Activated CD4-positive, alpha-beta T cell treated with anti-CD3 and anti-CD28 coated beads for 48 hours (primary cell): ENCODE results near the gene NPAT.
A peak's percentile ranks its signal among the peaks of the same experiment; 100 is the strongest.
"Not testable (repeated sequence)": the region's sequence is repeated elsewhere in the genome, so short reads cannot be mapped to it uniquely, and the experiment has no call there.

Experiments used
- DNase-seq: peaks from one replicate; pipeline ENCODE4 v3.0.0-alpha.2; 2020

The NPAT gene

DNA sequence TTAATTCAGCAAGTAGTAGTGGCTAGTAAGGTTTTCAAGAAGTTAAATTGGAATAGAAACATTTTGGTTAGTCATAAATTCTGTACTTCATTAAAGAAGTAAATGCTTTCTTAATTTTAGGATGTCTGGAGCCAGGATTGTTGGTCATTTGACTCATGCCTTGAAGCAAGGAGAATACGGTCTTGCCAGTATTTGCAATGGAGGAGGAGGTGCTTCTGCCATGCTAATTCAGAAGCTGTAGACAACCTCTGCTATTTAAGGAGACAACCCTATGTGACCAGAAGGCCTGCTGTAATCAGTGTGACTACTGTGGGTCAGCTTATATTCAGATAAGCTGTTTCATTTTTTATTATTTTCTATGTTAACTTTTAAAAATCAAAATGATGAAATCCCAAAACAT, 75.3 kb downstream of the NPAT start:
- no peak for DNase-seq

DNA sequence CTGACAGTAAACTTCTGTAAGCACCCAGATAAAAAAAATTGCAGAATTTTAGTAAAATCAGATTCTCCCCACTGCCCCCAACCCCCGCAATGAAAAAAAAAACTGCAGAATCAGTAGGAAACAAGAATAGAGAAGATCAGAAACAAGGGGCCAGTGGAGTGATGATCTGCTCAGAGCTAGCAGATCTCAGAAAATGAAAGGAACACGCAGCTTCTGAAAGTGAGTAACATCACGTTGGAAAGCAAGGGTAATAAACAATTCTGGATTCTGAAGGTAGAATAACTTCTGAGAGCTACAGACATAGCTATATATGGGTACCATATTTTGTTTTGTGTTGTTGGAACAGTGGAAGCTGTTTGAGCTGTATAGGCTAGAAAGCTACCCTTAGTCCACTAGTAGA, 77.8 kb downstream of the NPAT start:
- DNase-seq: no peak

DNA sequence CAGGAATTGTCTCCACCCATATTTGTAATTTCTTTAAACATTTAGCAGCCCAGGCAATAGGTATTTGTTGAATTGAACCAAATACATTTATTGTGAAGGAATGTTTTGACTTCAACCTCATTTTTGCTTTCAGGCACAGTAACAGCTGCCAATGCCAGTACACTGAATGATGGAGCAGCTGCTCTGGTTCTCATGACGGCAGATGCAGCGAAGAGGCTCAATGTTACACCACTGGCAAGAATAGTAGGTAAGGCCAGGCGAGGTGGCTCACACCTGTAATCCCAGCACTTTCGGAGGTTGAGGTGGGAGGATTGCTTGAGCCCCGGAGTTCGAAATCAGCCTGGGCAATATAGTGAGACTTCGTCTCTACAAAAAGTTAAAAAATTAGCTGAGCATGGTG, 80.1 kb downstream of the NPAT start:
- no peak for DNase-seq

DNA sequence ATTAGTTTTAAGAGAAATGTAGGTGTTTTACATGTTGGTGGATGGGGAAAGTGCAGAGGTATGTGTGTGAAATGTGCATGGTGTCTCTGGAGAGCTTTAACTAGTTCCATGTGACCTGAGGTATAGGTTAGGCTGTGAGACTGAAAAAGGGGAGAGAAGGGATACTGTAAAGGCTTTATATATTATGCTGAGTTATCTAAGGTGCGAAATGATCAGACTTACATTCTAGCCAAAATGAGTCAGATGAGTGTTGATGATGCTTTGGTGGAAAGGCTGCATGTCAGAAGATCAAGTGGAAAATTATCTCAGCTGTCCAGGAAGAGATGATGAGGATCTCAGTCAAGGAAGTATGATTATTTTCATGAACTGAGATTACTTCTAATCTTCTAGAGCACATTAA, 85.2 kb downstream of the NPAT start:
- DNase-seq: no peak

DNA sequence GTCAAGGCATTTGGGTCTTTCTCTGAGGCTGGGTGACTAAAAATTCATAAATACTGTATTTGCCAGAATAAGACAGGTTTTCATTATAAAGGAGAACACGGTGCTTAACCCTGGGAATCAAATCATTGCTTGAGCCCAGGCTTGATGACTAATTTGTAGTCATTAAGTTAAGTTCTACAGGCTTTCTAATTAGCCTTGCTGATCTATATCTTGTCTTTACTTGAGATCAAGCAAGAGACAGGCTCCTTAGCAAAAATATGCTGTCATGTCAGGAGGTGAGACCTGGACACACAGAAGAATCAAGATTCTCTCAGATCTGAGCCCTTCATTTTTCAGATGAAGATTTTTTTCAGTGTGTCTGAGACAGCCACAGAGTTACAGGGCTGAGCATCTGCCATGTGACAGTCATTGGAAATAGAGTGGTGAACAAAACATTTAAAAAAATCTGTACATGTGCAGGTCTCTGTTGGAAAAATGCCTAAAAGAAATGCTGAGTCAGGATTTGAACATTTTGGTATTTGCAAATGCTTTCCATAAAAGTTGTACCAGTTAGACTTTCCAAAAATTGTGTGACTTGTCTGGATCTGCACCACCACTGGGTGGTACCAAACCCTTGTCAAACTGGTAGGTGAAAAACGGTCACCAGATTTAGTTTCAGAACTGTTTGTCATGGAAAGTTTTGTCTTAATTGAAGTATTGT, 86.4 kb downstream of the NPAT start:
- peak; percentile 46 for DNase-seq

DNA sequence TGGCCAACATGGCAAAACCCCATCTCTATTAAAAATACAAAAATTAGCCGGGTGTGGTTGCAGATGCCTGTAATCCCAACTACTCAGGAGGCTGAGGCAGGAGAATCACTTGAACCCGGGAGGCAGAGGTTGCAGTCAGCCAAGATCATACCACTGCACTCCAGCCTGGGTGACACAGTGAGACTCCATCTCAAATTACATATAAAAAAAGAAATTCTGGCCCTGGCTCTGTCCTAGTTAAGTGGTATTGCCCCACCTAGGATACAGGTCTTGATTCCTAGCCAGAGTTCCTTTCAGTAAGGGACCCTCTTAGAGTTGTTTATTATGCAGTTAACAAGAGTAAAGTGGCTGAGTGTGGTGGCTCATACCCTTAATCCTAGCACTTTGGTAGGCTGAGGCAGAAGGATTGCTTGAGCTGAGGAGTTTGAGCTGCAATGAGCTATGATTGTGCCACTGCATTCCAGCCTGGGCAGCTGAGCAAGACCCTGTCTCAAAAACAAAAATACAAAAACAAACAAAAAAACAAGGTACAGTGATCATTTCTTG, 89.4 kb downstream of the NPAT start:
- not testable (repeated sequence) for DNase-seq

DNA sequence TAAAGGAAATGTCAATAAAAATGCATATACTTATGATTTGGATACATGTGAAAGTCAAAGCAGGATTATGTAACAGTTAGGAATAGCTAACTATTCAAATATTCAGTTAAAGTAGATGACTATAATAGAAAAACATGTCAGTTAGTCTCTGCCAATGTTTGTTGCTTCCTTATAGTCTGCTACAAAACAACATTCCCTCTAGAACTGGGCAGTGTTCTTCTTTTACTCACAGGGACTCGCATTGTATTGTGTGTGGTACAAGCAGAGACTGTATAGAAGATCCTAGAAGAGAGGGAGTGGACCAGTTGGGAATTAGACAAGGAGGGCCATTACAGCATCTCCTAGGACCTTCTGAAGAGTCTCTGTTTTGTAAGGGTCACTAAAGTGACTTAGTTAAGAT, 90.4 kb downstream of the NPAT start:
- DNase-seq: no peak

DNA sequence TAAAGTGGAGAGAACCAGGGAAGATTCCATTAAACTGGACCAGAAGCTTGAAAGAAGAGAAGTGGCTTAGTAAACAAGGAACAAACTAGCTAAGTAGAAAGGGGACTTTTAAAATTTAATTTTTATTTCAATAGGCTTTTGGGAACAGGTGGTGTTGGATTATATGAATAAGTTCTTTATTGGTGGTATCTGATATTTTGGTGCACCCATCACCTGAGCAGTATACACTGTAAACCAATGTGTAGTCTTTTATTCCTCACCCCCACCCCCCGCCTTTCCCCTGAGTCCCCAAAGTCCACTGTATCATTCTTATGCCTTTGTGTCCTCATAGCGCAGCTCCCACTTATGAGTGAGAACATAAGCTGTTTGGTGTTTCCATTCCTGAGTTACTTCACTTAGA, 93.7 kb downstream of the NPAT start:
- DNase-seq: no peak

DNA sequence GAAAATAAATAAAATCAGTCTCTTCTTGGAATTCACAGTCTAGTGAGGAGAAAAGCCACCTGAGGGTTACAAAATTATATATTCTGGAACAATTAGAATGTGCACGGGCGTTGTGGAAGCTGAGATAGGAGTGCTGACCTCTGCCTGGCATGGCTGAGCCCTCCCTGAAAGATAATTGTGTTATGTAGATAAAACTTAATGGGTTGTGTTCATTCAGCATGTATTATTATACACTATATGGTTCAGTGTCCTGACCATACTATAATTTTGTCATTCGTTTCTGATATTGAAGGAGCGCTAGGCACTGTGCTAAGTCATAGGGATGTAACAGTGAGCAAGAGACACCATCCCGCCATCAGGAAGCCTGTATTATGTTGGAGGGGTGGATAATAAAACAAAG, 97.3 kb downstream of the NPAT start:
- DNase-seq: no peak

DNA sequence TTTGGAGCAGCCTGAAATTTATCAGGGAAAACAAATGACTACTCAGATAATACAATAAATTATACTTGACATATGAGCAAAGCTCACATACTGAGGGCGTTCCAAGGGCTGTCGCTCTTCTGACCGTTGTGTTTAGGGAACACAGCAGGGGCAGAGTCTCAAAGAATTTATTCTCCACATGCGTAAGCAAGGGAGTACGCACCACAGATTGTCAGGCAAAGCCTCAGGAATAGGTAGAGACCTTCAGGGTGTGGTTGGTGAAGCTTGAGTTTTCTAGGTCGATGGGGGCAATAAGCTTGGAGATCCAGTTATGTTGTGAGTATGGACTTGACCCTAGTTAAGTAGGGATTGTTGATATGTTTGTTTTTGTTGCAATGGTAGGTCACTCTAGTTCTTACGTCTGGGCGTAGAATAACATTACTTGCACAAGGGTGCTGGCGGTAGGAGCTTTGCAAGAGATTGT, 100.2 kb downstream of the NPAT start:
- no peak for DNase-seq

DNA sequence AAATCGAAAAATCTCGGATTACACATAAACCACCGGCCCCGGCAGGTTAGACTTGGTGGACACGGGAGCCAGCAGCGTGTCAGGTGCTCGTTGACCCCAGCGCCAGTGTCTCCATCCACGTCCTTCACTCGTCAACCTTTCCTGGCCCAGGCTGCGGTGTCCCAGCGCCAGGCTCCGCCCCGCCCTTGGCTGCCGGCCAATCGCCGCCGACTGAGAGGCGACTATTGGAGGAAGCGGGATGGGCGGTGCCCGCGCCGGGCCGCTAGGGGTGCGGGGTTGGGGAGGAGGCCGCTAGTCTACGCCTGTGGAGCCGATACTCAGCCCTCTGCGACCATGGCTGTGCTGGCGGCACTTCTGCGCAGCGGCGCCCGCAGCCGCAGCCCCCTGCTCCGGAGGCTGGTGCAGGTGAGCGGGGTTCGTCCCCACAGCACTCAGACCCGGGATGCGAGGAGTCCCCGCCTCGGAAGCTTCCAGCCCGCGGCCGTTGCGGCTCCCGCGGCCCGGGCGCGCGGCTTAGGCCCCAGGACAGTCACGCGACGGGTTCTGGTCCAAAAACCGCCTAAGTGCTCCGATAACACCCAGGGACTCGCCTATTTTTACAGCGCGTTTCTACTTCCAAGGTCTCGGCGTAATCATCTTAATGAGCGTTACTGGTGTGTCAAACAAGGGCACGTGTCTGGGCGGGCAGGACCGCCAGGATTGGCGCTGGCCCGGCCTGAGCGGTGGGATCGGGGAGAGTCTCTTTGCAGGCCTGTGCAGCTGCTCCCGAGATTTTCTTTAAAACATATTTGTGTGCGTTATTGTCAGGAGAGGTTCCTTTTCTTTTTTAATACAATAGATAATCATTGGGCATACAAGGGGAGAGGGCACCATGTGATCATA, 100.9 kb downstream of the NPAT start, which contains the start of gene ACAT1:
Gene ACAT1 (plus strand): TSS at position 294 of the 882 bp plus-strand sequence. CDS start 40 bp downstream, at position 334.
- peak; percentile 99 for DNase-seq

DNA sequence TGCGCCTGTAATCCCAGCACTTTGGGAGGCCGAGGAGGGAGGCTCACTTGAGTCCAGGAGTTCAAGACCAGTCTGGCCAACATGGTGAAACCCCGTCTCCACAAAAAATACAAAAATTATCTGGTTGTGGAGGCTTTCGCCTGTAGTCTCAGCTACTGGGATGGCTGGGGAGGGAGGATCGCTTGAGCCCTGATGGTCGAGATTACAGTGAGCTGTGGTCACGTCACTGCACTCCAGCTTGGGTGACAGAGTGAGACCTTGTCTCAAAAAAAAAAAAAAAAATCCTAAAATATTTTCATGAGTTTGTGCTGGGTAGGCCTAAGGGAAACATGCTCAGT, 101.5 kb downstream of the NPAT start:
- DNase-seq: not testable (repeated sequence)

DNA sequence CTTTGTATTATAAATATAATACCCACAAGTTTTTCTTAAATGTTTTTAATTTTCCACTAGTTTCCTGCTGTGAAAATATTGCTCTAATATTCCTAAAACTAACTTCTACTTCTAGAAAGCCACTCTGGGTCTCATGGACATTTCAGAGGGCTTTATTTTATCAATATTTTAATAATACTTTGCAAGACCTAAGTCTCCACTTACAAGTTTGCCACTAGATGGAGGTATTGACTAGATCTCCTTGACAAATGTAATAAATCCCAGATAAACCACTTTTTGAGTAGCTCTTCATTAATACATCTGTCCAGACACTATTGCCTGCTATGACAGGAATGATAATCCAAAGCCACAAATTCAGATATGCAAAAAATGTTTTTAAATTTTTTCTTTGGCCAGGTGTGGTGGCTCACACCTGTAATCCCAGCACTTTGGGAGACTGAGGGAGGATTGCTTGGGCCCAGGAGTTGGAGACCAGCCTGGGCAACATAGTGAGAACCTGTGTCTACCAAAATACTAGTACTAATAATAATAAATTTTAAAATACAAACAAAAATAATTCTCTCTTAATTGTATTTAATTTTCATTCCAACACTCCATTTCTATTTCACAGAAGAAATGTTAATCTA, 104.6 kb downstream of the NPAT start:
- no peak for DNase-seq

DNA sequence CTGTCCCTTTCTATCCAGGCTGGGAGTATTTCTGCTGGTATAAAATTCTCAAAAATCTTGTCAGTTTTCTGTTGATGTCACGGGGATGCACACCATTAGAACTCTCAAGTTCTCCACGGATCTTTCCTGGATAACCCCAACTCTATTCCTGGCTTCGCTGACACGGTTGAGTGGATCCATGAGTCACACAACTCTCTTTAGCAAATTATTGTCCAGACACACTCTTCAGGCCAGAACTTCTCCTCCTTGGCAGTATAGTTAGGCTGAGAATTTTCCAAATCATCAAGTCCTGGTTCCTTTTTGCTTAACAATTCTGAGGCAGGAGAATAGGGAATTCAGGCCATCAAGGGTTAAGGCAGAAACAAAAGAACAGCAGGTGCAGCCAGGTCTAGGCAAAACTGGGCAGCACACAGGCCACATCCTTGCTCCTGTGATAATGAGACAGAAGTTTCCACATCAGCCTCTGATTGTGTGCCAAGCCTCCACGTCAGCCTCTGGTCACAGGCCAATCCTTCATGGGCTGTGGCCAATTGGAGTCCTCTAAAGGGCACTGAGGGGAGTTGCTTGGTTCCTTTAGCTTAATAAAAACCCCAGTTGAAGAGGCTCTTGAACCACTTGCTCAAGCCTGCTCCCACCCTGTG, 106.8 kb downstream of the NPAT start:
- DNase-seq: no peak

DNA sequence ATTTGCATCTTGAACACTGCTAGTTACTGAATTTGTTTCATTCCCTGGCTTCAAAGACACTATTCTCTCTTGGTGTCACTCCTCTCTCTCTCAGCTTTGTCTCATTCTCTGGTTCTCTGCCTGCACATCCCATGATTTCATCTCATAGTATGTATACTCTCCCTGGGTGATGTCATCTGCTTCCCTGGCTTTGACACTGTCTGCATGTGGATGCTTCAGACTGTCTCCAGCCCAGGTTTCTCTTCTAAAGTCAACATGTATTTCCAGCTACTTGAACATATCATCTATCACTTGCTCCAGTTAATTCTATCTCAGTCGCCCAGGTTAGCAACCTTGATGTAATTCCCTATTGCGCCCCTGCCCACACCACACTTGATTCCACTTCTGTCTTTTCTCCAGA, 110.4 kb downstream of the NPAT start:
- no peak for DNase-seq

DNA sequence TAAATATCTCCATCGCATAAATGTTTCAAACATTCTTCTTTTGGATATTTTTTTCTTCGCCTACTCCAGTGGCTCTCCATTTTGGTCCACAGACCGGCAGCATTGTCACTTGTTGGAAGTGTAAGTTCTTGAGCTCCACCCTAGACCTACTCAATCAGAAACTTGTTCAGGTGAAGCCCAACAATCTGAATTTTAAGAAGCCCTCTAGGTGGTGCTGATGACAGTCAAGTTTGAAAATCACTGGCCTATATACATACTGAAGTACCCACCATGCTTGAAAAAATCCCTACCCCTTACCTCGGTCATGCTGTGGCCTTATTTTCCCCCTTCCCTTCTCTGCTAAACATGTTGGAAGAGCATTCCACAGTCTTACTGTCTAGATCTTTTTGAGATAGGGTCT, 111.3 kb downstream of the NPAT start:
- DNase-seq: no peak
